OCI-M2 (cell line): ENCODE results near the gene PFKFB2.

ENCODE experiments used
- DNase-seq: peaks from one replicate; lab custom pipeline; 2025; ENCODE audit not compliant: unreplicated experiment; lab: John Stamatoyannopoulos, UW

Gene PFKFB2

DNA sequence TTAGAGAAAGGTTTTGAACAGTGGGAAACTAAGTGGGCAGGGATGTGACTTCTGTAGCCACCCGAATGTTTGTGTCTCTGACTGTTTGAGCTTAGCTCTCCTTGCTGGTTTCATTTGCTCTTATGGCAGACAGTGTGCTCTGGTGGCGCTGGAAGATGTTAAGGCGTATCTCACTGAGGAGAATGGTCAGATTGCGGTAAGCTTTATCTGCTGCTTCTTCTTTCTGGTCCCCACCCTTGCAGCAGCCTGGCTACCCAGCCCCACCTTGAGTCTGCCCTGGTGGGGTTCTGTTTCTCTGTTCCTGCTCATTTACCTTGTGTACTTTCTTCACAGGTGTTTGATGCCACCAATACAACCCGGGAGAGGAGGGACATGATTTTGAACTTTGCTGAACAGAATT lies 9.9 kb downstream of the PFKFB2 start:
- DNase-seq: no peak

DNA sequence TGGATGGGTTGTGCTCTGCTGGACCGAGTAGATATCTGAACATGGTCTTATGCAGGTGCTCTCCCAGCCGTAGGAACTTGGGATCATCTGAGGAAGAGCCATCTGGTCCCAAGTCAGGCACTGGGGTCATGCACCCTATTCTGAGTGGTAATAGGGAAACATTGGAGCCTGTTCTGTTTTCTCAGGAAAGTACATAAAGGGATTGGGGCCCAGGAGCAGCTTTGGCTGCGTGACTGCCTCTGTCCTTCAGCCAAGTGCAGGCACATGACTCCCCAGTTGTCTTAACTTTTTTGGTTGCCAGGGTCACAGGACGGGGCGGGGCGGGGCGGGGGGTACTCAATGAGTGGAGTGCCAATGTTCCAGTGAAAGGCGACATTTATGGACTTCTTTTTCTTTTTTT lies 11.5 kb downstream of the PFKFB2 start:
- no peak for DNase-seq

DNA sequence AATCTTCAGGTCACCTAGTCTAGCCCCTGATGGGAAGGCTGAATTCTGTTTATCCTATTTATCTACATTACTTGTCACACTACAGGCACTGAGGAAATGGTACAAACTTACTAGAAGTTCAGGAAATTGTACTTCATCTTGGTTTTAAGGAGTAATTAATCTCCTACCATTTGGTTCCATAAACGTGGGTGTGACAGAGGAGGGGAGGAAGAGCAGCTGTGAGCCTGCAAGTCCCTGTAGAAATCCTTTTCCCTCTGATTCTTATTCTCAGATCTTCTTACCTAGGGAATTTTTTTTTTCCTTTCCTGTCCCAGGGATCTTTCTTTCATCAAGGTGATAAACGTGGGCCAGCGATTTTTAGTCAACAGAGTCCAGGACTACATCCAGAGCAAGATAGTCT lies 14.1 kb downstream of the PFKFB2 start:
- no peak for DNase-seq

DNA sequence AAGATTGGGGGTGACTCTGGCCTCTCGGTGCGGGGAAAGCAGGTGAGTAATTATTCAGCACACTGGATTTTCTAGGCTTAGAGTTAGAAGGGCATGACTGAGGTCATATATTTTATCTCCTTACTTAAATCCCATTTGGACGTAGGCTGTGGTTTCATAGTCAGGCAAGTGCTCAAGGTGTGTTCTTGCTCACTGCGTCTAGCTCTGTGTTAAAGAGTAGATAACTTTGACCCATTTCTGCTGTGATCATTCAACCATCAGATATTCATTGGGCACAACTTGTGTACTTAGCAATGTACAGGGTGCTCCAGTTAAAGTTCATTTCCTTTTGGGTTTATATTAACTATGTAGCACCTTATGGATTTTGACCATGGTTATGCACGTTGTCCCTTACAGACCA lies 14.6 kb downstream of the PFKFB2 start:
- DNase-seq: no peak

DNA sequence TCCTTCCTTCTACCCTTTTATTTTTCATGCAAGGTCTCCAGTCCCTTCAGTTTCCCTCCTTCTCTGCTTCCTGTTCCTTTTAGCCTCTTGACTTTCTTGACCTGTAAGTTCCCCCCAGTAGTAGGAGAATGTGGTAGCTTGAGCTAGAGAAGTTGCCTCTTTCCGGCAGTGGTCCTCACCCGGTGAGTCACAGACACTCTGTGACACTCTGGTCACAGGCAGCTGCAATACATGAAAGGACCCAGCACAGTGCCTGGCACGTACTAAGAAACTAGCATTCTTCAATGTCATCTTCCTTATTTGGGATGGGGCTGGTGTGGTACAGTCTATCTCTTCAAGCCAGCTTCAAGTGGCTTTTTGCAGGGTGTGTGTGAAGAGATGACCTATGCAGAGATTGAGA lies 16.0 kb downstream of the PFKFB2 start:
- no peak for DNase-seq

DNA sequence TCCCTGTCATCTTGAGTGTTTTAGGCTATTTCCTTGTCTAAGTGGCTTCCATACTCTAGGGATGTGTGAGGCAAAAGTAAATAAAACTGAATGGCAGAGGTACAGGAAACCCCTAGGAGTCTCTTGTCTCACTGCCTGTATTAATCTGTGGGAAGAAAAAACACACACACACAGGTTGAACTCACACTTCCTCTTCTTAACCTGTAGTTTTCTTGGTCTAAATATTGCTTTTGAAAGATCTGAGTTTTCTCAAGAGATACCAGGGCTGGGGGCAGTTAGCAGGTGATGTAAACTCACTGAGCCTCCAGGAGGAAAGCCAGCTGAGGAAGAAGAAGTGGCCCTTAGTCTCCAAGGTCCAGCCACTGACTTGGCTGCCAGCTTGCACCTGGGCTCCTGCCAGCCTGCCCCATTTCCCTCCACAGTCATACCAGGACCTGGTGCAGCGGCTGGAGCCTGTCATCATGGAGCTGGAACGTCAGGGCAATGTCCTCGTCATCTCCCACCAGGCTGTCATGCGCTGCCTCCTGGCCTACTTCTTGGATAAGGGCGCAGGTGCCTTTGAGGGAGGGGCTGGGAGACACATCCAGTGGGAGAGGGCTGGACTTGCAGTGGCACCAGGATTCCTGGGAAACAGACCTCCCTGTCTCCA lies 16.9 kb downstream of the PFKFB2 start:
- no peak for DNase-seq

DNA sequence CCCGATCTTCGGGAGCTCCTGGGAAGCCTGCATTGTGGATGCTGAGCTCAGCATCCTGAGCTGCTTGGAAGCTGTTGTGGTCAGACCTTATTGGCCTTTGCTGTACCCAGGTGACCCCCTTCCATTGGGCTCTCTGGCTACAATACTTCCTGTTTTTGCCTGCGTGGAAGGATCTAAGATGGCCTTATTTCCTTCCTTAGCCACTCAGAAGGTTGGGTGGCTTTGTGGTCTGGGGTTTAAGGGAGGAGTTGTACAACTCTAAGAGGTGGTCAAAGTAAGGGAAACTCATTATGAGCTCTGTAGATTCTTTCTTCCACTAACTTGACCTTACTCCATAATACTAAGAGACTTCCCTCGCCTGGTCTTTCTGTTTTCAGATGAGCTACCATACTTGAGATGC lies 17.7 kb downstream of the PFKFB2 start:
- no peak for DNase-seq

DNA sequence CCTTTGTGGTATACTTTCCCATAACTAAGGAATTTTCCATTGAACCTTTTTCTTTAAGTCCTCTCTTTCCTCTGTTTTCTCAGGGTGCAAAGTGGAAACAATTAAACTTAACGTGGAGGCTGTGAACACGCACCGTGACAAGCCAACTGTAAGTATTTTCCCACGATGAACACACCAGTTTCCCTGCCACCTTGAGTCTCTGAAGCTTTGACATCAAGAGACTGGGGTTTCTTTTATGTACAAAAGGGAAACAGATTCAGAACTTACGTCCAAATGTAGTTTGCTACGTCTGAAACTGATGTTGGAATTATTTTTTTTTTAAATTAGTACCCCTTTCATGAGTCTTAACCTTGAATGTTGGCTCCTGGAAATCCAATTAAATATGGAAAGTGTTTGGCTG lies 18.4 kb downstream of the PFKFB2 start:
- DNase-seq: no peak

DNA sequence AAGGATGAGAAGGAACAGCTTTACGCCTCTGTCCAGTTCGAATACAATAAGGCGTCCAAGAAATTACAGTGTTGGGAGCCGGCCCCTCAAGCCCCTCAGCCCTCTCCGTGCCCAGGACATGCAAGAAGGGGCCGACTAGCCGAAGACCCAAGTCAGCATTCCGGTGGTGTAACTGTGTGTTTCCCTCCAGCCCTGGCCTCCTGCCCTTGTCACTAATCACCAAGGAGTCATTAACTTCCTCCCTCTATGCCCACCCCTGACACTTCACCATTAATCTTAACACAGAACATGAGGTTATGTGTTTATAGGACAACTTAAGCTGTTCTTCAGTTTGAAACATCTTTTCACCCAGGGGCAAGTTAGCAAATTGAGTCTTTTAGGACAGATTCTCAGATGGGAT lies 19.2 kb downstream of the PFKFB2 start:
- DNase-seq: no peak

DNA sequence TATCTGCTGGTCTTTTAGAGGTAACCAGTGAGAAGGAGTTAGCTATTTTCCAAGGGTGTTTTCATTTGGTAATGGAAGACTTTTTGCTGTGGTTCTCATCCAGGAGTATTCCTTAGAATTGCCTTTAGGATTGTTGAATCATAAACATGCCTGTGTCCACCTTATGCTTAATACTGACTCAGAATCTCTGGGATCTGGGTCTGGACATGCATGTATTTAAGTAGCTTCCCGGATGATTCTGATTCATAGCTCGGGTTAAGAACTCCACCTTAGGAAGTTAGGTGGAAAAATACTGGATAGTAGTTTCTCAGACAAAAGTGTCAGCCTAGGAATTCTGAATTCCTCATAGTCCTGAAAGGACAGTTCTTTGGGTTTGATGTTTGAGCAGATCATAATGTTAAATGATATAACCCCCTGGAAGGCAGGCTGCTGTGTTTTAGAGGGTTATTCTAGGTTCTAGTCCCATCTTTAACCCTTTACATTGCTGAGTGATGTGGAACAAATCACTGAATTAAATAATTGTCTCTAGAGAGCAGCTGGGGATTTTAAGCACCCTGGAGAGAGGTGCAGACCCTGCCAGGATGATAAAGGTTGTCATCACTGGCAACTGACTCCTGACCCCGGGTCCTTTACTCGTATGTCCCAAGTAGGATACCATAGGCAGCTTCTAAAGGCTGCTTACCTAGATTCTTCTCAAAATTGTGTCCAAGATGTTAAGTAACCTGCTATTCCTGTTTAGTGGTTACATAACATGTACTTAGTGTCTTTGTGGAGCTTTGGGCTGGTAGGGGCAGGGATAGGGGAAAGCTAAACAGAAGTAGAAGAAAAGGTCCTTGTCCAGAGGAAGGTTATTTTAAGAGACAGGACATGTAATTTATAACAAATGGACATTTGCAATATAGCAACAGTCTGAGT lies 21.1 kb downstream of the PFKFB2 start:
- DNase-seq: no peak

DNA sequence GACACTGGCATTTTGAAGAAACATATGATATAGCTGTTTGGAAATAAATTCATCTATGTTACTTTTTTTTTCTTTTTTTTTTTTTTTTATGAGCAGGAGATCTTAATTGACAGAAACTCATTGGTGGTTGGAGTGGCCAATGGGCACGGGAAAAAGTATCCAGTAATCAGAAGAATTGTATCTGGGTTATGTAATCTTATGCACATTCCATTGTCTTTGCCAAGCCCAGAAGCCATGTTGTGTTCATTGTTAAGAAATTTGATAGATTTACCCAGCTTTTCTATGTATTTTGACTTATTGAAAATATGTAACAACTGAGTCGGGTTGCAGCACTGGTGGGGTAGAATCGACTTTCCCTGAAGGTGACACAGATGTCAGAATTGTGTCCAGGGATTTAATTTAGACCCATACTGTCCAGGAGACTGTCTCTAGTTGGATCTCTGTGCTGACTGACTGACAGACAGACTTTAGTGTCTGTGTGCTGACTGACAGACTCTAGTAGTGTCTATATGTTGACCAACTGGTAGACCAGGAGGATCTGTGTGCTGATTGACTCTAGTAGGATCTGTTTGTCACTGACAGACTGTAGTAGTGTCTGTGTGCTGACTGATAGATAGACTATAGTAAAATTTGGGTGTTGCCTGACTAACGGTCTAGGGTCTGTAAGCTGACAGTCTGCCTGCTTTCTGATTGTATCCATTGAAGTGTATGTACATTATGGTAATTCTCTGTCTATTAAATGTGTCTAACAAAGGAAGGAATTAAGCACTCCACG lies 23.3 kb downstream of the PFKFB2 start:
- DNase-seq: no peak

DNA sequence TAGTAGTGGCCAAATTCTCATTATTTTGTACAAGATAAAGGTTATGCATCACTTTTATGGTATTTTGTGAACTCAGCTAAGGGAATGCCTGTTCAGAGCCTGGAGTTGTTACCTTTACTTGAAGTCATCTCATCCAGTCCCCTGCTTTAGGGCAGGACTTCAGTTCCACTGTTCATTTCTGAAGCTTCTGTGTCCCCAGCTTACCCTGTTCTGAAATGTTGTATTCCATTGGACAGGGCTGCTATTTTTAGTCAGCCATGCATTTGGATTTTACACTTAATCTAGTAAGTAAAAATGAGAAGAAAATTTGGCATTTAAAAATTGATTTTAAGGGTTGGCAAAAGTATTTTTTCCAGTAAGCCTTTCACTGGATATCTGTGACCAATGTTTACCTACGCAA lies 23.9 kb downstream of the PFKFB2 start:
- no peak for DNase-seq

DNA sequence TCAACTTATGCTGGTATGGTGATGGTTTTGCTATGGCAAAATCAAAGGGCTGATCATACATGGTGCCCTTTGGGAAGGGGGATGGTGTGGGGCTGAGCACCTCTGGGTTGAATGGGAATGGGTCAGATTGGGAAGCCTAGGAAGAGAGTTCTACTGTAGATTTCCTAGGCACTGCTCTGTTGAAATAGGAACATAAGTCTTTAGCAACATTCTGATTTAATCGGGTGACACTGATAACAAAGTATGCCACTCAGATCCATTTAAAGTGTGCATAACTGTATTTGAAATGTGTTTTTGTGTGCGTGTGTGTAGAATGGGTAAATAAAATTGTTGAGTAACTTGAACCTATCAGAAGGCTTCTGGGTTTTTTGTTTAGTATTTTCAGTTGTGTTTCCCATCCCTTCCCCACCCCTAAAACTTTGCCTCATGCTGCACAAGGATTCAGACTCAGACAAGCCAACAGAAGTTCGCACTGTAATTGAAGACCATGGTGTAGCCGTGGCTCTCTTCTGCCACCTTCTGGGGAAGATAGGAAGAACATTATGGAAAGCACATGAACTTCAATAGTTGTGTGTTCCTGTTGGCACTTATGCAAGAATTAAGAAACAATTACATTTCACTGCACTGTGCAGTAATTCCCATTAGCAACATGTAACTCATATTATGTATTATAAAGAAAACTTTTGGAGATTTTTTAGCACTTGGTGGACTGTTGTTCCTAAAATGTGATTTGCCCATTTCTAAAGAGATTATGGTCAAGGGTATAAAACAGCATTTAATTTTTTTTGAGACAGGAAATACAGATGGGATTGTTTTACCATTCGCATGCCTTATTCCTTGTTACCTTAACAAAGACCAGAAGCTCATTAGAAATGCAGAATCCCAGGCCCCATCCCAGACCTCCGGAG lies 24.6 kb downstream of the PFKFB2 start:
- no peak for DNase-seq

DNA sequence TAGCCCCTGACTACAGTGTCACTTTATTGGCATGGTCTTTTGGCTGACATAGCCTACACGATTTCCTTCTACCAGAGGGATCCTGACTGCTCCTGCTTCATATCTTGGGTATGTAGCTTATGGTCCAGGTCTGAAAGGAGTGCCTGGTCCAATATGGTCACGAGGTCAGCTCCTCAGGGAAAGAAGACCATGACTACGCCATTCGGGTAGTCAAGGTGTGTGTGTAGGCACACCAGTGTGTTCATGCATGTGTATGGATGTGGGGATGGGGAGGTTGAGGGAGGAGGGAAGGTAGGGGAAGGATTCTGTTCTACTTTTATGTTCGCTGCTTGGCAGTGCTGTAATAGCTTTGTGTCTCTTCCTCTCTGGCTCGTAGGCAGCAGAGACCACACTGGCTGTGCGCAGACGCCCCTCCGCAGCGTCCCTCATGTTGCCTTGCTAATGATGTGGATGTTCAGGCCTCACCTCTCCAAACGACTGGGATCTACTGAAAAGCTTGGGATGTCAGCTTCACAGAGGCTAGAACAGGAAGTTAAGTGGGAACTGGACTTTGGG lies 25.6 kb downstream of the PFKFB2 start:
- DNase-seq: no peak

DNA sequence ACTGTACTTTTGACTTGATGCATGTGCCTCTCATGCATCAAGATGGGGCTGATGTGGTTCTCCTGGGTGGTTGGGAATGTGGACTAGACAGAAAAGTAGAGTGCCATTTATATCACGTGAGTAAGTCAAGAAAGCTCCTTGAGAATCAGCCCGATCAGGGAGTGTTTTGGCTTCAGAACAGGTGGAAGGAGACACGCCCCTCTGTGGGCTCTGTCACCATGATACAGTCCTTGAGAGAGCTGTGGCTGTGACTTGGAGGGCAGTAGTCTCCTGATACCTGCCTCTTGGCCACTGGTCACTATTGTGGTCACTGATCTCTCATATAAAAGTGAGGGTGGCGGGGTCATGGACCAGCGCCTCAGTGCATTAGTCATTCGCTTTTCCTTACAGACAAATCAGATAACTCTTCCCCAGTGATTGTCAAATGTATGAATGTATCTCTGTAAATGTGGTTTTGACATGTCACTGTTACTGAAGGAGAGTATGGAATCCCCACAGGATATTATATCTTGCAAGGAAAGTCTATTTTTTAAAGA lies 26.7 kb downstream of the PFKFB2 start:
- no peak for DNase-seq

DNA sequence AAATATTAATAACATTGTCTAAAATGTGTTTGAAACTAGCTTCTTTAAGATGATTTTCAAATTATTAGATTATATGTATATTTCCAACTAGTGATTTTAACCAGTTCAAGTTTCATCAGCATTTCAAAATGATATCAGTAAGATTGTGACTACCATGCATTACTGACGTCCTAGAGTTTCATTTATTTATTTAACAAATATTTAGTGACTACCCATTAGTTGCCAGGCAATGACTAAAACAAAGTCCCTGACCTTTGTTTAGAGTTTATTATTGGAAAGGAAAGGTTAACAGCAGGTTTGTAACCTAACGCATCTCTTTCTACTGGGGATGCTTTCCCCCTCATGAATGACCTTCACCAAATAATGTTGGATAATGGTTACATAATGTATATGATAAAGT lies 28.0 kb downstream of the PFKFB2 start:
- DNase-seq: no peak

DNA sequence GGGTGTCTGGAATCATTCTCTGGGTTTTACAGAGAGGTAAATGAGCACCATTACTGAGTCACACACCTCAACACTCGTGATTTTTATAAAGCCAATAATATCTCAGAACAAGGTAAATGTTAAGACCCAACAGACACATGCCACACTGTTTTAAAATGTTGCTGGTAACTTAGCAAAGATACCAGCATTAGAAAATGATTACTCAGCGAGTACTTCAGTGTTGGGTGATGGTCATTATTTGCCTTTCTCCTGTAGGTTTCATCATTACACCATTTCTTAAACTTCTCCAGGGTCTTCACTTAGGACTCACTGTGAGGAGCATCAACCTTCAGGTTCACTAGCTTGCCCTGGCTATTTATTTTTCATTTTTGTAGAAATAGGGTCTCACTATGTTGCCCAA lies 28.7 kb downstream of the PFKFB2 start:
- no peak for DNase-seq

DNA sequence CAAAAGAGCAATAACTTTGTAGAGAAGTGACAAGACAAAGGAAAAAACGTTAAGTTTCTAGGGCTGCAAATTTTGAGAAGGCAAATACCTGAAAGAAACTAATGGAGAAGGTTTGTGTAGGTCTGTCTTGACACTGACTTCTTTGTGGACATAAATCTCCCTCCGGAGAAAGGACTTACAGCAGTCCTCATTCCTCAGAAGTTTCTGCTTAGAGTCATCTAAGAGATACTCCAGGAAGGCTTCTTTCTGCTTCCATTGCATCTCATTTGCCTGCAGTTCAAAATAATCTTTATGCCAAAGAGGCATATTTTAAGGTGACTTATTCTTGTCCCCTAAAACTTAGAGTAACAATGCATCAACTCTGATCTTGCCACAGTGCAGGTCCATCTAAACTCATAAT lies 31.2 kb downstream of the PFKFB2 start:
- no peak for DNase-seq

DNA sequence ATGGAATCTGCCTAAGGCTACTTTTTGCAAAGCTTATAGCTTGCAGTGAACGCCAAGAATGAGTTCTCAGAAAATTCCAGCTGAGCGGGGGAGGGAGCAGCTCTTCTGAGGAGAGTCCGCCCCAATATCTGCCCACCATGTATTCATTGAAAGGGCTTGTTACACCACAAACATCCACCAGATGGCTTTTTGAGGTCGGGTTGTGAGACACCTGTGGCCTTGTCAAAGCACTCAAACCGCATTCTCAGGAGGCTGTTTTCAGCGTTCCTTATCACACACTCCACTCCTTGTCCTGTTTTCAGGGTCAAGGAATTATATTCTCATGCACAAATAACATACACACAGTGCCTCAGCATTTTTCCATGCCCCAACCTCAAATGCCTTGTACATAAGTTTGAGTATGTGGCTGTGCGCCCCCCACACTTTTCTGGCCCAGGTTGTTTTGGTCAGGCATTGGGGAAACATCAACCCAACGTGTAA lies 31.7 kb downstream of the PFKFB2 start:
- DNase-seq: no peak

DNA sequence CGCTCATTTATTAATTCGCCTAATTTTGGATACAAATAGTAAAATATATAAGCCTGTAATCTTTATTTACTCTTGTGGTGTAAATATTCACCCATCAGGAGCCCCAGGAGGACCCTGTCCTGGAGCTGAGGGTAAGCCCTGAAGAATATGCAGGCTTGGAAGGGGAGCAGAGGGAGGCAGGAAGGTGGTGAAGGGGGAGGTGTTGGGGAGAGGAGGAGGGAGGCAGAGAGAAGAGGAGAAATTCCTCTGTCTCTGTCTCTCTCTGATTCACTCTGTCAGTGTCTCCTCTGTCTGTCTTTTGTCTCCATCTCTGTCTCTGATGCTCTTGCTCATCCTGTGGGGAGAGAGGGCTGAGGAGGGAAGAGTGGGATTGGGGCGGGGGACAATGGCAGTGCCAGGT lies 32.8 kb downstream of the PFKFB2 start:
- DNase-seq: no peak
